Esophagus squamous epithelium (tissue), 4 donors: ENCODE data around the gene PBX2.

Experiments used
- POLR2A ChIP-seq, 4 donors: fragments of 450-650 bp; IDR thresholded peaks; one replicate each; pipeline ENCODE4 v1.6.1; 2017; ENCODE audit warnings: antibody characterized with exemption in 4 of 4, mild to moderate bottlenecking in 4 of 4, moderate library complexity in 3 of 4
- TF ChIP-seq, protein P1 (sequence below), 6 experiments: fragments of 450-650 bp in 4 of 6; fragments of 200-600 bp in 2 of 6; sonication (generic) in 2 of 6; IDR thresholded peaks; one replicate each; pipeline ENCODE4 v1.5.1; 2016 to 2019; ENCODE audit warnings: antibody characterized with exemption in 6 of 6, mild to moderate bottlenecking in 4 of 6, moderate library complexity in 4 of 6

DNA sequence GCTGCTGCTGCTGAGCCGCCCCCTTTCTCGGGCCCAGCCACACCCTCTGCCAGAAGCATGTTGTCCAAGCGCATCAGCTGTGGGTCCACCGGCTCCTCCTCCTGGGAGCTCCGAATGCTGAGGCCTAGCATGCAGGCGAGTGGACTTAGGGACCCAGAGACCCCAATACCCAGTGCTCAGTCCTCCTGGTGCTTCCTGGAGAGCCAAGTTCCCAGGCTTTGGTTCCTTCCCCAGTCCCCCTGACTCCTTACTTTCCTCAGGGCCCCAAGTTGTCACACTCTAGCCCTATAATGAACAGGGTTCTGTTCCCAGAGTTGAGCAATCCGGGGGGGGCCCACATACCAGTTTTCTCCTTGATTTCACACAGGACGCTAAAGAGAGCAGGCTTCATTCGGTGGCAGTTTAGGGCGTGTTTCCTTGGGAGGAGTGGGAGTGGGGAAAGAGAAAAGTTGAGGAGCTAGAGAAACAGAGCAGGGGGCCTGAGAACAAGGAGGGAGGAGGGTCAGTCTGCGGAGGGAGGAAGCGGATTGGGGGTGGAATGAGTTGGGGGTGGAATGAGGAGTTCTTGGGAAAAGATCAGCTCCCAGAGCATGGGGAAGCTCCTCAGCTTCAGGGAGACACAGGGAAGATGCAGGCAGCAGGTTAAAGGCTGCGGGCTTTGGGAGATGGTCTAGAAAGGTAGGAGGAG is 1.5 kb downstream of the PBX2 start:
- TF ChIP-seq, protein P1, sequence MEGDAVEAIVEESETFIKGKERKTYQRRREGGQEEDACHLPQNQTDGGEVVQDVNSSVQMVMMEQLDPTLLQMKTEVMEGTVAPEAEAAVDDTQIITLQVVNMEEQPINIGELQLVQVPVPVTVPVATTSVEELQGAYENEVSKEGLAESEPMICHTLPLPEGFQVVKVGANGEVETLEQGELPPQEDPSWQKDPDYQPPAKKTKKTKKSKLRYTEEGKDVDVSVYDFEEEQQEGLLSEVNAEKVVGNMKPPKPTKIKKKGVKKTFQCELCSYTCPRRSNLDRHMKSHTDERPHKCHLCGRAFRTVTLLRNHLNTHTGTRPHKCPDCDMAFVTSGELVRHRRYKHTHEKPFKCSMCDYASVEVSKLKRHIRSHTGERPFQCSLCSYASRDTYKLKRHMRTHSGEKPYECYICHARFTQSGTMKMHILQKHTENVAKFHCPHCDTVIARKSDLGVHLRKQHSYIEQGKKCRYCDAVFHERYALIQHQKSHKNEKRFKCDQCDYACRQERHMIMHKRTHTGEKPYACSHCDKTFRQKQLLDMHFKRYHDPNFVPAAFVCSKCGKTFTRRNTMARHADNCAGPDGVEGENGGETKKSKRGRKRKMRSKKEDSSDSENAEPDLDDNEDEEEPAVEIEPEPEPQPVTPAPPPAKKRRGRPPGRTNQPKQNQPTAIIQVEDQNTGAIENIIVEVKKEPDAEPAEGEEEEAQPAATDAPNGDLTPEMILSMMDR (IDR thresholded peaks at IDR 0.05): no peak
- TF ChIP-seq POLR2A (IDR thresholded peaks at IDR 0.05): no peak
